SK-N-SH (cell line): Measurements from ENCODE around the gene SH3BP4.

ENCODE experiments used
- EP300 ChIP-seq, 2 experiments: IDR thresholded peaks; 2 replicates each; pipeline versions ENCODE4 v1.4.0 to v1.6.1; 2012; ENCODE audit warnings: borderline replicate concordance in 1 of 2, low read depth in 1 of 2, low read length in 1 of 2
- EZH2phosphoT487 ChIP-seq: fragments of 200-600 bp; sonication (generic); IDR thresholded peaks from 2 replicates; pipeline ENCODE4 v1.6.1; 2017; ENCODE audit warnings: low read depth, mixed run types, mild to moderate bottlenecking, antibody characterized with exemption, moderate library complexity, borderline replicate concordance
- GABPA ChIP-seq: IDR thresholded peaks from 2 replicates; pipeline ENCODE4 v1.4.0; 2012; ENCODE audit warnings: low read depth, mild to moderate bottlenecking
- JUND ChIP-seq: IDR thresholded peaks from 2 replicates; pipeline ENCODE4 v1.4.0; 2012
- MXI1 ChIP-seq: IDR thresholded peaks from 2 replicates; pipeline ENCODE4 v1.6.1; 2012; ENCODE audit warnings: mild to moderate bottlenecking, low read depth, low read length, improper control_type of control experiment
- RAD21 ChIP-seq: IDR thresholded peaks from 2 replicates; pipeline ENCODE4 v1.6.1; 2012; ENCODE audit warnings: mild to moderate bottlenecking, low read length
- ZBTB33 ChIP-seq: IDR thresholded peaks from 2 replicates; pipeline ENCODE4 v1.4.0; 2012; ENCODE audit warnings: low read depth, borderline replicate concordance
- TF ChIP-seq, protein P1 (sequence below): fragments of 150-350 bp; IDR thresholded peaks from 2 replicates; pipeline ENCODE4 v1.6.1; 2017; ENCODE audit warnings: antibody characterized with exemption, low read length, low read depth, borderline replicate concordance
- TF ChIP-seq, protein P2 (sequence below): fragments of 200-600 bp; sonication (generic); IDR thresholded peaks from 2 replicates; pipeline ENCODE4 v1.6.1; 2017; ENCODE audit warnings: antibody characterized with exemption, mild to moderate bottlenecking, moderate library complexity
- TF ChIP-seq, protein P3 (sequence below): IDR thresholded peaks from 2 replicates; pipeline ENCODE4 v1.4.0; 2012; ENCODE audit warnings: low read depth, borderline replicate concordance

DNA sequence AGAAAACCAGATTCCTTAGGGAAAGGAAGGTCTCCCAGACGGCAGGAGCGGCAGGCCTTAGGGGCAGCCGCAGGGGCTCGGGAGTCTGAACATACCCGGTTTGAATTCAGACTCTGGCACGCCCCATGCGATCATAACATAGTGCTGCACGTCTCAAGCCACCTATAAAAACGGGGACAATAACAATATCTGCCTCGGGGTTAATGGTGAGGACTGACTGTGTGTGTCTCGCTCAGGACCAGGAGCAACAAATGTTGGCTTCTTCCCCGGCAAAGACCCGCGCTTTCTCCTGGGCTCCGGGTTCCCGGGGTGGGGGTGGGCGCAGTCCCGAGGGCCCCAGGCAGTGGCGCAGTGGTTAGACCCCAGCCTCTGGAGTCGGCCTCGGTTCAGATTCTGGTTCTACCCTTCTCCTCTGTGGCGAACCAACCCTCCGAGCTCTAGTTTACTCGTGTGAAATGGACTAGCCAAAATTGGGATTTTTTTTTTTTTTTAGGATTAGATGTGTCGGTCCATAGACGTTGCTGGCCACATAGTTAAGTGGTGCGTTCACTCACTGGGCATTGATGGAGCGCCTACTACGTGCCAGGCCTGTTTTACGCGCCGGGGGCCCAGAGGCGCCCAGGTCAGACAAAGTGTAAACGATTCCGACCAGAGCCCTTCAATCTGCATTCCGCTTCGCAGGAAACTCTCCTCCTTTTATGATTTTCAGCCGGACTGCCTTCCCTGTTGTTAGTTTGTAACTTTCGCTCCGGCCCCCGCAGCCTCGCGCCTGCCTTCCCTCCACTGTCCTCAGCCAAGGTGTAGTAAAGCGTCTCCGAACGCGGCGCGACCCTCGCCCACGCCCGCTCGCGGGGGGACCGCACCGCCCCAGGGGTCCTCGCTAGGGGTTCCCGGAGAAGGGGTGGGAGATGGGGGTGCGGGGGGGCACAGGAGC, 820 bp upstream of the SH3BP4 start:
- TF ChIP-seq EZH2phosphoT487 (no peak), MXI1 (no peak), GABPA (no peak), RAD21 (no peak), JUND (no peak), ZBTB33 (no peak), EP300 (IDR thresholded peaks at IDR 0.05; ENCODE audit: borderline replicate concordance in 1 of 2, low read depth in 1 of 2, low read length in 1 of 2) (no peak)
- TF ChIP-seq, protein P1, sequence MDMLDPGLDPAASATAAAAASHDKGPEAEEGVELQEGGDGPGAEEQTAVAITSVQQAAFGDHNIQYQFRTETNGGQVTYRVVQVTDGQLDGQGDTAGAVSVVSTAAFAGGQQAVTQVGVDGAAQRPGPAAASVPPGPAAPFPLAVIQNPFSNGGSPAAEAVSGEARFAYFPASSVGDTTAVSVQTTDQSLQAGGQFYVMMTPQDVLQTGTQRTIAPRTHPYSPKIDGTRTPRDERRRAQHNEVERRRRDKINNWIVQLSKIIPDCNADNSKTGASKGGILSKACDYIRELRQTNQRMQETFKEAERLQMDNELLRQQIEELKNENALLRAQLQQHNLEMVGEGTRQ, result no peak
- TF ChIP-seq, protein P2, sequence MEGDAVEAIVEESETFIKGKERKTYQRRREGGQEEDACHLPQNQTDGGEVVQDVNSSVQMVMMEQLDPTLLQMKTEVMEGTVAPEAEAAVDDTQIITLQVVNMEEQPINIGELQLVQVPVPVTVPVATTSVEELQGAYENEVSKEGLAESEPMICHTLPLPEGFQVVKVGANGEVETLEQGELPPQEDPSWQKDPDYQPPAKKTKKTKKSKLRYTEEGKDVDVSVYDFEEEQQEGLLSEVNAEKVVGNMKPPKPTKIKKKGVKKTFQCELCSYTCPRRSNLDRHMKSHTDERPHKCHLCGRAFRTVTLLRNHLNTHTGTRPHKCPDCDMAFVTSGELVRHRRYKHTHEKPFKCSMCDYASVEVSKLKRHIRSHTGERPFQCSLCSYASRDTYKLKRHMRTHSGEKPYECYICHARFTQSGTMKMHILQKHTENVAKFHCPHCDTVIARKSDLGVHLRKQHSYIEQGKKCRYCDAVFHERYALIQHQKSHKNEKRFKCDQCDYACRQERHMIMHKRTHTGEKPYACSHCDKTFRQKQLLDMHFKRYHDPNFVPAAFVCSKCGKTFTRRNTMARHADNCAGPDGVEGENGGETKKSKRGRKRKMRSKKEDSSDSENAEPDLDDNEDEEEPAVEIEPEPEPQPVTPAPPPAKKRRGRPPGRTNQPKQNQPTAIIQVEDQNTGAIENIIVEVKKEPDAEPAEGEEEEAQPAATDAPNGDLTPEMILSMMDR, result no peak
- TF ChIP-seq, protein P3, sequence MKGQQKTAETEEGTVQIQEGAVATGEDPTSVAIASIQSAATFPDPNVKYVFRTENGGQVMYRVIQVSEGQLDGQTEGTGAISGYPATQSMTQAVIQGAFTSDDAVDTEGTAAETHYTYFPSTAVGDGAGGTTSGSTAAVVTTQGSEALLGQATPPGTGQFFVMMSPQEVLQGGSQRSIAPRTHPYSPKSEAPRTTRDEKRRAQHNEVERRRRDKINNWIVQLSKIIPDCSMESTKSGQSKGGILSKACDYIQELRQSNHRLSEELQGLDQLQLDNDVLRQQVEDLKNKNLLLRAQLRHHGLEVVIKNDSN, result no peak
